Activated CD8-positive, alpha-beta memory T cell treated with anti-CD3 and anti-CD28 coated beads, Interleukin-2, amount 50 U/mL, for 24 hours (primary cell): Measurements from ENCODE around the gene KCNMB4.
"Not testable (repeated sequence)": the region's sequence is repeated elsewhere in the genome, so short reads cannot be mapped to it uniquely, and the experiment has no call there.

Source experiments
- DNase-seq: peaks from one replicate; pipeline ENCODE4 v3.0.0-alpha.2; 2020; ENCODE audit errors: extremely low read depth

KCNMB4 gene

DNA sequence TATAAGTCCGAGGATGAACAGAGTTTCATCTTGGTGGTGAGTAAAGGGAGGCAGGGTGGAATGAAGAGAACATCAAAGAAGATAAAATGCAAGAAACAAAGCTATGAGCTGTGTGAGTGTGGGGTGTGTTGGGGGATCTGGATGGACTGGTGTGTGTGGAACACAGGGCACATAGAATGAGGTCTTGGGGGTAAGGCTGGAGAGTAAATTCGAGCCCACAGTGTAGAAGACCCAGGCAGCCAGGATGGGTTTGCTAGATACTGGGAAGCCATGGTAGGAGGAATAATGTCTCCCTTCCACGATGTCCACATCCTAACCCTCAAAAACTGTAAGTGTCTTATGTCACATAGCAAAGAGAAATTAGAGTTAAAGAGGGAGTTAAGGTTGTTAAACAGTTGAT lies 6.8 kb downstream of the KCNMB4 start:
- DNase-seq, result no peak

DNA sequence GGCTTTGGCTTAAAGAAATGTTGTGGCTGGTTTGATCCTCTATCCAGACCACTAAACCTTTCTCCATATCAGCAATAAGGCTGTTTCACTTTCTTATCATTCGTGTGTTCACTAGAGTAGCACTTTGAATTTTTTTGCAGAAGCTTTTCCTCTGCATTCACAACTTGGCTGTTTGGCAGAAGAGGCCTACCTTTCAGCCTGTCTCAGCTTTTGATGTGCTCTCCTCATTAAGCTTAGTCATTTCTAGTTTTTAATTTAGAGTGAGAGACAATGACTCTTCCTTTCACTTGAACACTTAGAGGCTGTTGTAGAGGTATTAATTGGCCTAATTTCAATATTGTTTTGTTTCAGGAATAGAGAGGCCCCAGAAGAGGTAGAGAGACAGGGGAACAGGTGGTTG lies 13.8 kb downstream of the KCNMB4 start:
- DNase-seq, result no peak

DNA sequence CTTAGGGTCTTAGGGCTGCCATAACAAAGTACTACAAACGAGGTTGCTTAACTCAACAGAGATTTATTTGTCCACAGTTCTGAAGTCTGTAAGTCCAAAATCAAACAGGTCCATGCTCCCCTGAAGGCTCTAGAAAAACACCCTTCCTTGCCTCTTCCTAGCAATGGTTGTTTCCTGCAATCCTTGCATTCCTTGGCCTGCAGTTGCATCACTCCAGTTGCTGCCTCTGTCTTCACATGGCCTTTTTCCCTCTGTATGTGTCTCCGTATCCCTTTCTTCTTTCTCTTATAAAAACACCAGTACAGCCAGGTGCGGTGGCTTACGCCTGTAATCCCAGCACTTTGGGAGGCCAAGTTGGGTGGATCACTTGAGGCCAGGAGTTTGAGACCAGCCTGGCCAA lies 17.4 kb downstream of the KCNMB4 start:
- DNase-seq, result no peak

DNA sequence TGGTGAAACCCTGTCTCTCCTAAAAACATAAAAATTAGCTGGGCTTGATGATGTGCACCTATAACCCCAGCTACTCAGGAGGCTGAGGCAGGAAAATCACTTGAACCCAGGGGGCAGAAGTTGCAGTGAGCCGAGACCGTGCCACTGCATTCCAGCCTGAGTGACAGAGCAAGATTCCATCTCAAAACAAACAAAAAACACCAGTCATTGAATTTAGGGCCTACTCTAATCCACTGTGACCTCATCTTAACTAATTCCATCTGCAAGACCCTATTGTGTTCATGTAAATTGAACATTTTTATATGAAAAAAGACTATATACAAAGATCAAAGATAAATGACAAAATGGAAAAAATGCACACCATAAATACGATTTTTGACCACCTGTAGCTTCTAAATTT lies 17.8 kb downstream of the KCNMB4 start:
- DNase-seq, result no peak

DNA sequence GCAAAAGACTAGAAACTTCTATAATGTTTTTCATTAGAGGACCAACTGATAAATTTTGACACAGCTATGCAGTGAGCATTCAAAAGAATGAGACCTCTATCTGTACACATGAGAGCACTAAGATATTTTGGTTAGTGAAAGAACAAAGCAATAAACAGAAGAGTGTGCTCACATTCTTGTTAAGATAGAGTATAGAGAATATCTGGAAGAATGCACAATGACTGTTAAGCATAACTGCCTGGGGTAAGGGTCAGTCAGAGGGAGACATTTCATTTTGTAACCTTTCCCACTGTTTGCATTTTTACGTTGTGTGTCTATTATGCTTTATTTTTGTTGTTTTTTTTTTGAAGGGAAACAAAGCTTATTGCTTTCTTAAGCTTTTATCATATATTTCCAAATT lies 20.7 kb downstream of the KCNMB4 start:
- DNase-seq, result no peak

DNA sequence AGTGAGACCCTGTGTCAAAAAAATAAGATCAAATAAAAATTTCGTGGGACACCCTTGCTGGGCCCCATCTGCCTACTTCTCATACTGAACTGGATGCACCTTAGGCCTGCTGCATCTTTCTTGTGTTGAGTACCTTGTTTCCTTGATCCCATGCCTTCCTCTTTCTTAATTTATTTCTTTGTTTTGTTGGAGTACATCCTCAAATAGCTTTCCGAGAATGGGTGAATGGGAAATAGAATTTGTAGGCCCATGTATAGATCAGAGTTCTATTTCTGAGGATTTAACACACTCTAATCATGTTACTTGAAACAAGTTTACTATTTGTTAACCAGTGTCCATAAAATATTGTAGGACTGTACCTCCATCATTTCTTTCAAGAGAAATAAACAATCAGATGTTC lies 23.6 kb downstream of the KCNMB4 start:
- DNase-seq, result no peak

DNA sequence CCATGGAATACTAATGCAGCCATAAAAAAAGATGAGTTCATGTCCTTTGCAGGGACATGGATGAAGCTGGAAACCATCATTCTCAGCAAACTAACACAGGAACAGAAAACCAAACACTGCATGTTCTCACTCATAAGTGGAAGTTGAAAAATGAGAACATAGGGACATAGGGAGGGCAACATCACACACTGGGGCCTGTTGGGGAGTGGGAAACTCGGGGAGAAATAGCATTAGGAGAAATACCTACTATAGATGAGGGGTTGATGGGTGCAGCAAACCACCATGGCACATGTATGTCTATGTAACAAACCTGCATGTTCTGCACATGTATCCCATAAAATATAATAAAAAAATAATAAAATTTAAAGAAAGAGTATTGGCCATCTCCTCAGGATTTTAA lies 26.5 kb downstream of the KCNMB4 start:
- DNase-seq, result not testable (repeated sequence)

DNA sequence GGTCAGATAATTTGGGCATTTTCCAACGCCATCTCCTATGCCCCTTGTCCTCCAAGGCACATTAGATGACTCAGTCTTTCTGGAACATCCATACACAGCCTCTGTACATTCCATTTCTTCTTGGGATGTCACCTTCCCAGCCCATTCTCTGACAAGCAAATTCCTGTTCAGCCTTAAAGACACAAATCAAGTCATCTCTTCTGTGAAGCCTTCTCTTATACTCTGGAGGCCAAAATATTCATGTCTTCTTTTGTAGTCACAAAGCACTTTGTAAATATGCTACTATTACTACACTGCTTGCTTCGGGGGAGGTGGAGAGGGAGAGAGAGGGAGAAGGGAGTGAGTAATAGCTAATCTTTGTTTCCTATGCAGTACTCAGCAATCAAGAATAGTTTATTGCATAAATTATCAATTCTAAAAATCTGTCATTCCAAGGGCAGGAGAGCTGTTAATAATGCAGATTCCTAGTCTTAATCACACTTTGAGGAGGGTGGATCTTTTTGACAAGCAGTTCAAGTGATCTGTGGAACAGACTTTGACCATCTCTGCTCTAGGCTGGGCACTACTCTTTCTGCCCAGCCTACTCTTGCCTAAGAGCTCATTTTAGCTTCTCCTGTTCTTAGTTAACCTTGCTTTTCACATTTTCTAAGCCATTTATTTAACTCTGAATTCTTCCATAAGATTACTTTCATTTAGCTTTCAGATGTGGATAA lies 27.9 kb downstream of the KCNMB4 start:
- no peak for DNase-seq

DNA sequence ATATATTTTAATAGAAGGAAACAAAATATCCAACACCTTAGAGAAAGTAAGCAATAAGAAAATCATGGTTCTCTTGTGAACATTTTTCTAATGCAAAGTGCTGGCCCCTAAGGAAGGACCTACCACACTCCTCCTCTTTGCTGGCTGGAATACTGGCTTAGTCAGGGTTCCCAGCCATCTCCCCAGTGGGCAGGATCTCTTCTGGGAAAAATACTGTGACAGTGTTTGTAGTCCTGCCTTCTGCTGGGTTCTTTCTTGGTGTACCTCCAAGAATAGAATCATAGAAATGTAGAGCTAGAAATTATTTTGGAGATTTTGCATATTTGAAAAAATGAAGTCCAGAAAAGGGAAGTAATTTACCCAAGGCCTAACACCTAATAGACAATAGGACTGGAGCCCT lies 31.9 kb downstream of the KCNMB4 start:
- DNase-seq, result no peak

DNA sequence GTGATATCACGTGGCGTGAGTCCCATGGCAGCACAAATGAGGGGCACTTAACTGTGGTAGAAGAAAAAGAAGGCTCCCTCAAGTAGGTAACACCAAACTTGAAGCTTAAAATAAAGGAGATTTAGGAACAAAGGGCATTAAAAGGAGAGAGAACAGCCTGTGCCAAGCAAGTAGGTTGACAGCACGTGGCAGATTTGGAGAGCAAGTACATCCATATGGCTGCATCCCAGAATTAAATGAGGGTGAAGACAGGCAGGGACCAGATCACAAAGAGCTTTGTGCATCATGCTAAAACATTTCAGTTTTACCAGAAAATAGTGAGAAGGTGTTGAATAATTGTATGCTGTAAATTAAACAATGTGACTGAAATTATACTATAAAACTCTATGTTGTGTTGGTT lies 32.8 kb downstream of the KCNMB4 start:
- DNase-seq, result no peak

DNA sequence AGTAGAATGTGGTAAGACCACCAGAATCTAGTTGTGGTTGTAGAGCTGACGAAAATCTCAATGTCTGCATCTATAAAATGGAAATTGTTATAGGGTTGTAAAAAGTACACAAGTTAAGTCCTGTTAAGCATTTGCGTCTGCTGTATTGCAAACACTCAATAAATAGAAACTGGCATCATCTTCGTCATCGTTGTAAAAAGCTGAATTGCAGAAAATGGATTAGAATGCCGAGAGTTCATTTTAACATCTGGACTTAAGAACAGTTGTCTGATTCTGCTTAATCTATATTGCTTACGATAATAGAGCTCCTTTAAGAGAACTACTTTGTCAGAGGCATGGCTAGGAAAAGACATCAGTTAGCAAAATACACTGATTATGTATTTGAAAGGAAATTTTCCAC lies 33.2 kb downstream of the KCNMB4 start:
- no peak for DNase-seq

DNA sequence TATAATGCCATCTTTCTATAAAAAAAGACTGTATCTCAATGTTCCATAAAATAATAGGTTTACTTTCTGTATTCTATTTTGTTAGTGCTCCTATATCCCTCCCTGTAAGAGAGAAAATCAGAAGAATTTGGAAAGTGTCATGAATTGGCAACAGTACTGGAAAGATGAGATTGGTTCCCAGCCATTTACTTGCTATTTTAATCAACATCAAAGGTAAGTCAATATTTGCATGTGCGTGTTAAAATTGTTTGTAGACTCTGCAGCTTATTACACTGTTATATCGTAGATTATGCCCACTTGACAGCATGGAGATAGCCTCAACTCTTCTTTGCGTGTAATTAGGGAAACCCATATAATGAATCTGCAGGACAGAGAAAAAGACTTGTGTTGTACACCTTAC lies 34.0 kb downstream of the KCNMB4 start:
- no peak for DNase-seq

DNA sequence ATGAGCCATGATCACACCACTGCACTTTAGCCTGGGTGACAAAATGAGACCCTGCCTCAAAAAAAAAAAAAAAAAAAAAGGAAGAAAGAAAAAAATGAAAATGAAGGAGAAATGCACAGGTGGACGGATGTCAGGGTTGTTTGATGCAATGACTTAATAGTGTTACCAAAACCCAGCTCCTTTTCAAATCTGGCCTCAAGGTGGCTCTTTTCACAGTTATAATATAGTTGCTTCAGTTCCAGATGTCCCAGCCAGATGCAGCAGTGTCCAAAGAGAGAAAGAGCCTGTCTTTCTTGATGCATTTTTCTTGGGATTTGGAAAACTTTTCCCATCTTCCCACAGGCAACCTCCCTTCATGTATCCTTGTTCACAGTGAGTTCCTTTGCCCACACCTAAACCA lies 36.5 kb downstream of the KCNMB4 start:
- DNase-seq, result no peak

DNA sequence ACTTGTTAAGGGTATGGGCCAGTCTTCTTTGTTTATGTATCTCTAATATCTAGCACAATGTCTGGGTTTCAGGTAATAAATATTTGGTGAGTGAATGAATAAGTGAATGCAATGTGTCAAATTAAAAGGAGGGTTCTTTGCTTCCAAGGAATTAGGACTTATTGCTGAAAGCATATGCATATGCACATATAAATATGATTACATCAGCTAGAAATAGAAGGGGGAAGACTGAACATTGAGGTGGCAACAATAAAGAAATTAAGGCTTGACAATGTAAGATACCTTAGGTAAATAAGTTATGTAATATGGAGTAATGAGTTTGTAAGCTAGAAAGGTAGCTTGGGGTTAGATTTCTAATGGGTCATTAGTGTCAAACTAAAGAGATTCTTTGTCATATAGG lies 37.7 kb downstream of the KCNMB4 start:
- DNase-seq, result no peak

DNA sequence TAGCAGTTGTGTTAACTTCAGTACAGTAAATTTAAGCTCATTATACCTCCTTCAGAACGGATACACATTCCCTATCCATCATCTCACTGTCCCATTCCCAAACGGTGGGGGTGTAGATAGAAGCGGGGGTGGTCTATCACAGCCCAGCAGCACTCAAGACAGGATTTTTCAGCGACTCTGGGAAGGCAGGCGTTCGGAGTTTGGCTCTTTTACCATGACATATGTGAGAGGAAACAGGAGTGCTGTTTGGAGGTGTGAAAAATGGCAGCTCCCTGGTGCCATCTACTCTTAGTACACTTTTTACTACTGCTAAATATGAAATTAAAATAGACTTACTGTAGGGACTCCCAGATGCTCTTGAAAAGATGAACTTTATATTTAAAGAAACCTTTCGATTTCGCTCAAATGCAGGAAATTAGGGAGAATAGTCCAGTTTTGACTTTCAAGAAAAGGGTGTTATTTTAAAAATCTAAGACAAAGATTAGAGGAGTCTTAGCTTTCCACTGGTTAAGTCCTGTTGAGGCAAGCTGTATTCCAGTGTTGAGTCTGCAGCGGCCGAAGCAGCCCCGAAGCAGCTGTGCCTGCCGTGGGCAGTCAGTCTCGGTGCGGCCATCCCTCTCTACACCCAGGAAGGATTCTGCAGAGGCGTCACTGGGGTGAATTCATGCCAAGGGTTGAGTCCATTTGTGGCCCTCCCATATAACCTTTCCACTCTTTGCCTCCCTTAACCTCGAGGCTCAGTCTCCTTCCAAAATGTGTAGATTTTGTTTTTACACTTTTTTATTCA lies 42.1 kb downstream of the KCNMB4 start:
- DNase-seq, result no peak

DNA sequence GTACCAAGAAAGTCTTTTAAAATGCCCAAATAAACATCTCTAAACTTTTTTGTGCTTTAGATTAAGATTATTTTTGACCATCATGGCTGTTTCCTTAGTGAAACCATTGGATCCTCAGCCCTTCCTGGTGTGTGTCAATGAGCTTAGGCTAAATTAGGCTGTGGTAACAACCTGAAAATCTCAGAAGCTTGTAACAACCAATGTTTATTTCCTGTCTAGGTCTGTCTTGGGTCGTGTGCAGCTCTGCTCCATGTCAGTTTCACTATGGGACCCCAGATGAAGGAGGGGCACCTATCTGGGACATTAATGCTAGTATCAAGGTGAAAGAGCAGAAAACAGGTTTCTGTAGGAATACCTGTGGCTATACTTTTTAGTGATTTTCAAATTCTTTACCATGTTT lies 49.9 kb downstream of the KCNMB4 start:
- no peak for DNase-seq

DNA sequence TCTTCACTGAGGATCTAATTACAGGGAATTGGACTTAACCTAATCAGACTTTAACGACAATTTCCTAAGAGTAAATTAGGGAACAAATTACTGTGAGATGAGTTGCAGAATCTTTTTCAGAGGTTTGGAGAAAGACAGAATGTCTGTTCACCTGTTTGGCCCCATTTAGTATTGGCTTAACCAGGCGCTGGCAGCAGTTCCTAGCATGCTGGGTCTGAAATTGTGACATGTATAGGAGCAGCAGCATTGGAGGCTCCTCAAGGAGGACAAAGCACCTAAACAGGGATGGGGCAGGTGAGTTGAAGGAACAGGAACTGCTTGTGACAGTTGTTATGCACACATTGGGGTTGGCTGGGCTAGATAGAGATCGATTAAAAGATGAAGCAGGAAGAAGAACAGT lies 51.0 kb downstream of the KCNMB4 start:
- no peak for DNase-seq

DNA sequence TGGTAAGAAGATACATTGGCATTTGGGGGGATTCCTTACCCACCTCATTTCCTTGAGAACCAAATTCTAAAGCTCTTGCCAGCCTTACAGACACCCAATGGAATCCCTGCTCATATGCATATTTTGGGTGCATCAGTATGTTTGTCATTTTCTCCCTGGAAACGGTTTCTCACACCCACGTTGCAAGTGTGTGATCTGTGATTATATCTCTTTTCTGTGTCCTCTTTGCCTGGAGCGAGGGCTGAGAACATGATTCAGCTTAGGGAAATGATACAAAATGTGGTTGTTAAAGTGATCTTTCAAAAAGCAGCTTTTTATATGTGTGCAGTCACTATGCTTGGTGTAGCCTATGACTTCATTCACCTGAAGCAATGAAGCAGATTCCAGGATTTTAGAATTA lies 52.0 kb downstream of the KCNMB4 start:
- no peak for DNase-seq

DNA sequence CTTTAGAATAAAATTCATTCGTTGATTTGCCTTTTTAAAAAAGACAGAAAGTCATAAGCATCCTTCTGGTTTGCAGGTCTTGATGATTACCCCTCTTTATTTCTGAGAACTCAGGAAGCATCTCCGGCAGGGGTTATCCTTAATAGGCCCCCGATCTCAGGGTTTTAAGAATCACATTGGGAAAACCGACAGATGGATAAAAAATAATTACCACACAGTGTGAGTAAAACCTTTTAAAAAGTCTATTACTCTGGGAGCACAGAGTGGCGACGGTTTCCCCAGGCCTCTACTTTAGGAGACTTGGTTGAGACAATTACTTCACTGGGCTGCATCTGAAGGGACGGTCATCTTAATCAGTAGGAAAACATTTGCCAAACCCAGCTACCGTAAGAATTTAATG lies 56.5 kb downstream of the KCNMB4 start:
- no peak for DNase-seq

DNA sequence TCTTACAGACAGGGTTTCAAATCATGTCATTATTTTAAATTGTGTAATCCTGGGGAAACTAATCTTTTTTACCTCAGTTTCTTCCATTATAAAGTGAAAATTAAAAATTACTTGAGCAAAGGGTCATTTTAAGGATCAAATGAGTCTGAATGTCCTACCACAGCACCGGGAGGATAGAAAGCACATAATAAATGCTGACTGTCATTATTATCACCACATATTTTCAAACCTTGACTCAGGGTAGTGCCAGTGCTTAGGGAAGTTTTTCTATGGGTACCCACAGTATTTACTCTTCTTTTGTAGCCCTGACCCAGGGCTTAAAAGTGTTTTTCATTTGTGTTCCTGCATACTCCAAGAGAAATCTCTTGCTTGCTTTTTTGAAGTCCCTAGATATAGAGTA lies 60.5 kb downstream of the KCNMB4 start:
- DNase-seq, result no peak

DNA sequence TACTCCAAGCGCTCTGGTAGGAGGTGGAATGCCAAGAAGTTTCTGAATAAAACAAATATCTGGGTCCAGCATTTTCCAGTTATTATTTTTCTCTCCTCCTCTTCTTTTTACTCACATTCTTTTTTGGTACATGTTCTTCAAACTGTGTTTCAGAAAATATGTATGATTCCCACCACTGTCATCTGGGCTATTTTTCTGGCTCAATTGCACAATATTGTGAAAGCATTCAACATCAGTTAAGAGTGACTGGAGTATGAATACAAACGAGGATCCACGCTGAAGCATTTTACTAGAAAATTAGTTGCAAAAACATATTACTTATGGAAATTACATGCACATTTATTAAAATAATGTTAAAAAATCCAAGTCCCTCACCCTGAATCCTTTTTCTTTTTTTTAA lies 61.5 kb downstream of the KCNMB4 start:
- no peak for DNase-seq

DNA sequence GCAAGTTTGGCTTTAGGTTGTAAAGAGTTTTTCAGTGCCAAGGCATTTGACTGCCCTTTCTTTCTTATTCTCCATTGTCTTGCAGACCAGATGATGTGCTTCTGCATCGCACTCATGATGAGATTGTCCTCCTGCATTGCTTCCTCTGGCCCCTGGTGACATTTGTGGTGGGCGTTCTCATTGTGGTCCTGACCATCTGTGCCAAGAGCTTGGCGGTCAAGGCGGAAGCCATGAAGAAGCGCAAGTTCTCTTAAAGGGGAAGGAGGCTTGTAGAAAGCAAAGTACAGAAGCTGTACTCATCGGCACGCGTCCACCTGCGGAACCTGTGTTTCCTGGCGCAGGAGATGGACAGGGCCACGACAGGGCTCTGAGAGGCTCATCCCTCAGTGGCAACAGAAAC lies 64.3 kb downstream of the KCNMB4 start:
- no peak for DNase-seq

DNA sequence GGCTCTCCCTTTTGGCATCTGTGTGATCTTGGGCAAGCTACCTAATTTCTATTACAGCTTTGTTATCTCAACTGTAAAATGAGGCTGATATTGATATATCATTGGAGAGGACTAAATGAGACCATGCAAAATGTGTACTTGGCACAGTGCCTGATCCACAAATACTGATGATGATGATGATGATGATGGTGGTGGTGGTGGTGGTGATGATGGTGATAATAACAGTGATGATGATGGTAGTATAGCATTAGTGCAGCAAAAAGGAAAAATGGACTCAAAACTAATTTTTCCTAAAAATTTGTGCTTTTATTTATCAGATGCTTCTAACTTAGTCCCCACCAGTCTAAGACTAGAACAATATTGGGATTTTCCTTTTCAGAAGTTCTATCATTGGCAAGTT lies 70.7 kb downstream of the KCNMB4 start:
- DNase-seq, result no peak
